Gastrocnemius medialis (tissue), 4 donors: Measurements from ENCODE around the gene IL1R1.

Experiments used
- POLR2A ChIP-seq, 2 donors: fragments of 450-650 bp; IDR thresholded peaks; one replicate each; pipeline ENCODE4 v1.6.1; 2017; ENCODE audit warnings: antibody characterized with exemption in 2 of 2, mild to moderate bottlenecking in 2 of 2, moderate library complexity in 2 of 2
- TF ChIP-seq, protein P1 (sequence below), 5 experiments: fragments of 450-650 bp in 3 of 5; fragments of 200-600 bp in 2 of 5; sonication (generic) in 2 of 5; IDR thresholded peaks in 4 of 5; conservative IDR thresholded peaks in 1 of 5; 1 replicate in 4 of 5; 2 replicates in 1 of 5; pipeline ENCODE4 v1.5.1; 2016 to 2019; ENCODE audit warnings: antibody characterized with exemption in 5 of 5, mild to moderate bottlenecking in 3 of 5, moderate library complexity in 3 of 5

DNA sequence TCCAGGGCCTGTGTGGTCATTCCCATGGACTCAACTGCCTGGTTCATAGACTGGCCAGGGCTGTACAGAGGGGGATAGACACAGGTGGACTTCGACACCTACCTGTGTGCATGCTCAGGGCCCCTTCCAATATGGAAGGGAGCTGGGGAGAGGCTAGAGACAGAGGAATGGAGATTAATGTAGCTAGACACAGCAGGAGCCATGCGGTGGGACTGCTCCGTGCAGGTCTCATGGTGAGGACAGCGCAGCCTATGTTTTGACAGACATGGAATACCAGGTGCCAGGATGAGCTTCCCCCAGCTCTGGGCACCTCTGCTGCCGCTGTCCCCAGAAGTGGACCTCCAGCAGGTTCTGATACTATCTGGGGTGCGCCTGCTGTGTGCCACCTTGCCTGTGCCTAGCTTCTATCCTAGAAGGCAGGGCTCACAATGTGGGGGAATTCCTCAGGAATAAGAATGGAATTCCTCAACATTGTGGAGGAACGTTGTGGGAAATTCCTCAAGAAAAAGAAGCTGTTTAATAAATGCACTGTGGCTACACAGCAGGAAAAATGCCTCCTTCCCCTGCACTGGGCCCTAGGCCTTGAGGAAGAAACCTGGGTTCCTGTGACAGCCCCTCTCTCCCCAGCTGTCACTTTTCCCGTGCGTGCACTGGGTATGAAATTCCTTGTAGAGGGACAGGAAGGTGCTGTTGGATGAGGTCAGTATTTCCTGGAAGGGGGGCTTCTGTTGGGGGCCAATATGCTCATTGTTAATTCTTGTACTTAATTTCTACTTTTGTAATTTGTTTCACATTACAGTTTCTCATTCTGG lies 7.3 kb downstream of the IL1R1 start:
- TF ChIP-seq, protein P1, sequence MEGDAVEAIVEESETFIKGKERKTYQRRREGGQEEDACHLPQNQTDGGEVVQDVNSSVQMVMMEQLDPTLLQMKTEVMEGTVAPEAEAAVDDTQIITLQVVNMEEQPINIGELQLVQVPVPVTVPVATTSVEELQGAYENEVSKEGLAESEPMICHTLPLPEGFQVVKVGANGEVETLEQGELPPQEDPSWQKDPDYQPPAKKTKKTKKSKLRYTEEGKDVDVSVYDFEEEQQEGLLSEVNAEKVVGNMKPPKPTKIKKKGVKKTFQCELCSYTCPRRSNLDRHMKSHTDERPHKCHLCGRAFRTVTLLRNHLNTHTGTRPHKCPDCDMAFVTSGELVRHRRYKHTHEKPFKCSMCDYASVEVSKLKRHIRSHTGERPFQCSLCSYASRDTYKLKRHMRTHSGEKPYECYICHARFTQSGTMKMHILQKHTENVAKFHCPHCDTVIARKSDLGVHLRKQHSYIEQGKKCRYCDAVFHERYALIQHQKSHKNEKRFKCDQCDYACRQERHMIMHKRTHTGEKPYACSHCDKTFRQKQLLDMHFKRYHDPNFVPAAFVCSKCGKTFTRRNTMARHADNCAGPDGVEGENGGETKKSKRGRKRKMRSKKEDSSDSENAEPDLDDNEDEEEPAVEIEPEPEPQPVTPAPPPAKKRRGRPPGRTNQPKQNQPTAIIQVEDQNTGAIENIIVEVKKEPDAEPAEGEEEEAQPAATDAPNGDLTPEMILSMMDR (IDR thresholded peaks at IDR 0.05 in 4 of 5, conservative IDR thresholded peaks at IDR 0.05 in 1 of 5), result no peak
- no peak for TF ChIP-seq POLR2A (IDR thresholded peaks at IDR 0.05)
